OCI-LY7 (cell line): ENCODE results near the gene ZBTB16. TPM values are rescaled to one million over a fixed set of nuclear protein-coding genes. Genes with fewer than 3 reads are reported as not detected.

ENCODE experiments used
- BruUV-seq: library from RNA; stranded (reverse); fragments of 400-500 nt; replicated peaks from 2 replicates; lab custom pipeline; 2021; lab: Mats Ljungman, UMichigan
- CTCF ChIA-PET: fragments of 300-600 bp; sonication (Branson Sonifier 250); formaldehyde crosslinking; loops from one replicate; lab custom pipeline; 2022; ENCODE audit warnings: antibody characterized with exemption; ENCODE audit not compliant: unreplicated experiment; lab: Charles Lee
- POLR2A ChIA-PET: fragments of 300-600 bp; sonication (Branson Sonifier 250); formaldehyde crosslinking; loops from one replicate; lab custom pipeline; 2022; ENCODE audit warnings: antibody characterized with exemption; lab: Charles Lee
- DNase-seq: peaks from one replicate; pipeline ENCODE4 v3.0.0-alpha.2; 2015; ENCODE audit warnings: low spot score
- H2AFZ ChIP-seq: fragments of 200-600 bp; sonication (generic), shearing (Covaris generic); 2 replicates; pipeline ENCODE4 v1.6.1; 2014; ENCODE audit warnings: mild to moderate bottlenecking, antibody characterized with exemption, low read length, moderate library complexity
- H3K27ac ChIP-seq: fragments of 200-600 bp; sonication (generic); 2 replicates; pipeline ENCODE4 v1.5.1; 2014; ENCODE audit warnings: mixed run types, low read depth, mild to moderate bottlenecking, moderate library complexity, low read length, inconsistent platforms; ENCODE audit not compliant: poor library complexity, severe bottlenecking
- H3K36me3 ChIP-seq: fragments of 200-600 bp; sonication (generic); 2 replicates; pipeline ENCODE4 v1.6.1; 2014; ENCODE audit warnings: mild to moderate bottlenecking, antibody characterized with exemption, low read length, moderate library complexity, mixed read lengths; ENCODE audit not compliant: insufficient read depth
- H3K4me1 ChIP-seq: fragments of 200-600 bp; sonication (generic); 2 replicates; pipeline ENCODE4 v1.5.1; 2014; ENCODE audit warnings: mild to moderate bottlenecking, low read length; ENCODE audit not compliant: insufficient read depth, poor library complexity, severe bottlenecking
- H3K4me2 ChIP-seq: fragments of 200-600 bp; sonication (generic); 2 replicates; pipeline ENCODE4 v1.6.1; 2014; ENCODE audit warnings: mild to moderate bottlenecking, low read length
- H3K4me3 ChIP-seq: fragments of 200-600 bp; sonication (generic); 2 replicates; pipeline ENCODE4 v1.5.1; 2014; ENCODE audit warnings: mild to moderate bottlenecking, low read depth, low read length; ENCODE audit not compliant: poor library complexity, severe bottlenecking
- H3K79me2 ChIP-seq: fragments of 200-600 bp; sonication (generic); 2 replicates; pipeline ENCODE4 v1.6.1; 2016; ENCODE audit warnings: low read depth, mild to moderate bottlenecking, low read length, moderate library complexity, mixed read lengths; ENCODE audit not compliant: insufficient read depth
- H3K9me2 ChIP-seq: fragments of 200-600 bp; sonication (generic); 2 replicates; pipeline ENCODE4 v1.6.1; 2016; ENCODE audit warnings: mild to moderate bottlenecking, low read length, mixed read lengths; ENCODE audit not compliant: insufficient read depth
- H3K9me3 ChIP-seq: fragments of 200-600 bp; sonication (generic); 2 replicates; pipeline ENCODE4 v1.6.1; 2014; ENCODE audit warnings: mild to moderate bottlenecking, mixed run types, low read length, mixed read lengths
- H4K20me1 ChIP-seq: fragments of 200-600 bp; sonication (generic); 2 replicates; pipeline ENCODE4 v1.6.1; 2014; ENCODE audit warnings: mild to moderate bottlenecking, antibody characterized with exemption, low read length, moderate library complexity, mixed read lengths; ENCODE audit not compliant: insufficient read depth
- CTCF ChIP-seq: fragments of 200-600 bp; sonication (generic); conservative IDR thresholded peaks from 2 replicates; pipeline ENCODE4 v1.5.1; 2014; ENCODE audit warnings: mild to moderate bottlenecking, antibody characterized with exemption, low read length, moderate library complexity, mixed read lengths
- EZH2phosphoT487 ChIP-seq: fragments of 200-600 bp; sonication (generic); IDR thresholded peaks from 2 replicates; pipeline ENCODE4 v1.6.1; 2018; ENCODE audit warnings: low read depth, borderline replicate concordance, mild to moderate bottlenecking, mixed run types, antibody characterized with exemption, low read length, moderate library complexity, mixed read lengths
- intact Hi-C: fragments of 100-400 bp; cut with micrococcal nuclease; formaldehyde crosslinking; loops from one replicate; pipeline ENCODE4 v1.10.0; 2022; ENCODE audit not compliant: unreplicated experiment
- total RNA-seq, 2 experiments: library from RNA; depleted of rRNA in 1 of 2; stranded (reverse); fragments of >200 nt in 1 of 2; shearing (Covaris generic) in 1 of 2; gene quantifications; 2 replicates each; pipeline ENCODE4 v1.2.3, GENCODE V29; 2014 to 2022

Gene ZBTB16
- total RNA-seq, 2 experiments from 2014 or later: not detected

- Histone ChIP-seq H3K4me2 (no peak overlapping the region), H2AFZ (no peak overlapping the region), H3K4me3 (no peak overlapping the region), H3K9me3 (no peaks in the 10 kb centered on the region), H3K27ac (no peak overlapping the region), H3K4me1 (no peaks in the 10 kb centered on the region), H3K9me2 (no peaks in the 10 kb centered on the region), H4K20me1 (no peaks in the 10 kb centered on the region), H3K36me3 (no peaks in the 10 kb centered on the region), H3K79me2 (no peaks in the 10 kb centered on the region)
- CTCF ChIA-PET: no interaction called here
- DNase-seq: no peak
- intact Hi-C loops: loop anchor here (2.0 kb wide), 2 partner anchors 144 to 224 kb away; no protein-coding TSS in a partner anchor
- POLR2A ChIA-PET: no interaction called here
- TF ChIP-seq EZH2phosphoT487 (no peak), CTCF (no peak)
- no TSS peak for BruUV-seq
Measured at GRCh38 chr11:114036958-114037357, 22.6 kb upstream of the ZBTB16 start.

- TF ChIP-seq CTCF (no peak), EZH2phosphoT487 (no peak)
- CTCF ChIA-PET: no interaction called here
- Histone ChIP-seq H3K79me2 (no peaks in the 10 kb centered on the region), H2AFZ (no peak overlapping the region), H3K4me2 (no peak overlapping the region), H3K36me3 (no peaks in the 10 kb centered on the region), H3K9me3 (no peaks in the 10 kb centered on the region), H3K27ac (no peak overlapping the region), H3K4me1 (no peaks in the 10 kb centered on the region), H4K20me1 (no peaks in the 10 kb centered on the region), H3K4me3 (no peak overlapping the region), H3K9me2 (no peaks in the 10 kb centered on the region)
- intact Hi-C loops: no loop called here
- BruUV-seq: no TSS peak
- no peak for DNase-seq
- POLR2A ChIA-PET: interaction anchor here (0.9 to 1.0 kb wide), 2 partner anchors 9 to 108 kb away, joined by 3 read pairs; no protein-coding TSS in a partner anchor
Measured at GRCh38 chr11:114039551-114039950, 20.0 kb upstream of the ZBTB16 start.

GRCh38 chr11:114040706-114041211 lies 18.8 kb upstream of the ZBTB16 start:
- intact Hi-C loops: no loop called here
- Histone ChIP-seq H3K27ac (no peak overlapping the region), H3K9me2 (no peaks in the 10 kb centered on the region), H3K4me1 (no peaks in the 10 kb centered on the region), H3K4me3 (no peak overlapping the region), H3K9me3 (no peaks in the 10 kb centered on the region), H3K36me3 (no peaks in the 10 kb centered on the region), H3K4me2 (no peak overlapping the region), H4K20me1 (no peaks in the 10 kb centered on the region), H2AFZ (no peak overlapping the region), H3K79me2 (no peaks in the 10 kb centered on the region)
- BruUV-seq: no TSS peak
- CTCF ChIA-PET: no interaction called here
- TF ChIP-seq CTCF (no peak), EZH2phosphoT487 (no peak)
- no peak for DNase-seq
- POLR2A ChIA-PET: no interaction called here
